ENCODE results near the gene HNRNPUL2. TPM values are rescaled to one million over a fixed set of nuclear protein-coding genes. Genes with fewer than 3 reads are reported as not detected.

The HNRNPUL2 gene
- total and polyA plus RNA-seq, 3 donors from 2014 or later: 31.8 to 42.9 (median 42.5) TPM

DNA sequence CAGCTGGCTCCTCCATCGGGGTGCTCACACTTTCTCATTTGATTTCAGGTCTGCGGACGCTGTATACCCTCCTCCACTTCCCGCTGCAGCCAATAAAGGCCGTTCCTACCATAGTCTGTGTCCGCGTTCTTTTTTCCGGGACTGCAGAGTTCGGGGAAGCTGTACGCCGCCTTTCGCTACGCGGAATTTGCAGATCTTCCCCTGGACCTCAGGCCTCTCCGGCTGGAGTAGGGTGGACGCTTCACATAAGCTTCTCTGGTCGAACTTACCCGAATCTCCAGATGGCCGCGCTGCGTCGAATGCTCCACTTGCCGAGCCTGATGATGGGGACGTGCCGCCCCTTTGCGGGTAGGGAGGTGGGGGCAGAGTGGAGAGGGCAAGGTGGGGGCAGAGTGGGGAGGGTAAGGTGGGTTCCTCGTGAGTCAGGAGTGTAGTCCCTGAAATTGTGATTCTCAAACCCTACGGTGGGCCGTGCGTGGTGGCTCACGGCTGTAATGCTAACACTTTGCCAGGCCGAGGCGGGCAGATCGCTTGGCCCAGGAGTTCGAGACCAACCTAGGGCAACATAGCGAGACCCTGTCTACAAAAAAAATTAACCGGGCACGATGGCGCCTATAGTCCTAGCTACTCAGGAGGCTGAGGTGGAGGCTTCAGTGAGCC lies 61.5 kb downstream of the HNRNPUL2 start:
- WGBS, 2 donors: 2 to 3% methylated on average over 31 to 39 of the region's 39 CpGs
- no peaks in the 10 kb centered on the region for H3K27me3 ChIP-seq
- intact Hi-C loops (cut with DNase I; ENCODE audit: low total_unique reads): no loop called here
- no peaks in the 10 kb centered on the region for H3K9me3 ChIP-seq
- DNase-seq: peak; percentile 48
- H3K4me1 ChIP-seq: peaks cover 17% of the 10 kb centered on the region
- TF ChIP-seq, protein P1, sequence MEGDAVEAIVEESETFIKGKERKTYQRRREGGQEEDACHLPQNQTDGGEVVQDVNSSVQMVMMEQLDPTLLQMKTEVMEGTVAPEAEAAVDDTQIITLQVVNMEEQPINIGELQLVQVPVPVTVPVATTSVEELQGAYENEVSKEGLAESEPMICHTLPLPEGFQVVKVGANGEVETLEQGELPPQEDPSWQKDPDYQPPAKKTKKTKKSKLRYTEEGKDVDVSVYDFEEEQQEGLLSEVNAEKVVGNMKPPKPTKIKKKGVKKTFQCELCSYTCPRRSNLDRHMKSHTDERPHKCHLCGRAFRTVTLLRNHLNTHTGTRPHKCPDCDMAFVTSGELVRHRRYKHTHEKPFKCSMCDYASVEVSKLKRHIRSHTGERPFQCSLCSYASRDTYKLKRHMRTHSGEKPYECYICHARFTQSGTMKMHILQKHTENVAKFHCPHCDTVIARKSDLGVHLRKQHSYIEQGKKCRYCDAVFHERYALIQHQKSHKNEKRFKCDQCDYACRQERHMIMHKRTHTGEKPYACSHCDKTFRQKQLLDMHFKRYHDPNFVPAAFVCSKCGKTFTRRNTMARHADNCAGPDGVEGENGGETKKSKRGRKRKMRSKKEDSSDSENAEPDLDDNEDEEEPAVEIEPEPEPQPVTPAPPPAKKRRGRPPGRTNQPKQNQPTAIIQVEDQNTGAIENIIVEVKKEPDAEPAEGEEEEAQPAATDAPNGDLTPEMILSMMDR (IDR thresholded peaks at IDR 0.05): no peak
- no peak for TF ChIP-seq POLR2A (IDR thresholded peaks at IDR 0.05)
- H3K36me3 ChIP-seq (ENCODE audit: low read depth, missing control alignments): no peaks in the 10 kb centered on the region
- peak overlapping the region; percentile 81 to 86 for H3K27ac ChIP-seq
- peak overlapping the region; percentile 80 to 83 for H3K4me3 ChIP-seq

DNA sequence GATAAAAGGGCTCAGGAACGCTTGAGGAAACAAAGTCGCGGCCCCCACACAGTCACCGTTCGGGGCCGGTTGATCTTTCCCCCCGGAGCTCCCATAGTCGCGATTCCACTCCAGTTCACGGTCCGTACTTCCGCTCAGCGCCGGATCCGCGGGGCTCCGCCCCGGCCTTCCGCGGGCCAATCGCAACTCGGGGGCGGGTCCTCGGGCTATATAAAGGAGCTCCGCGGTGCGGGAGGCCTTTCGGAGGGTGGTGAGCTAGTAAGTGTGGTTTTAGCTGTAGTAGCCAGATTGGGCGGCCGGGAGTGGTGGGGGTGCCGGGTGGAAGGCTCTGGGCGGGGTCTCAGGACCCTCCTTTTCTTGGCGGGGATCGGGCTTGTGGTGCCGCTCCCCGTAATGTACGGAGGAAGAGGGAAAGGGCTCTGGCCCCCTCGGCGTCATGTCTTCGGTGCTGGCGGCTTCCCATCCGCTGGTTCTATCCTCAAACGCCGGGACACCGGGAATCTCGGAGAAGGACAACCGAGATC lies 62.1 kb downstream of the HNRNPUL2 start, which contains the start of the genes C11orf98 and CSKMT:
Gene C11orf98 (minus strand): TSS at position 136 of the 524 bp plus-strand sequence. CDS start 41 bp downstream, at position 95.
Gene CSKMT (plus strand): TSS at position 238 of the 524 bp plus-strand sequence. CDS start 568 bp downstream, outside the sequence.
- H3K4me3 ChIP-seq: peak within 1 kb of the TSS; percentile 80 to 83
- H3K4me1 ChIP-seq: peaks cover 17% of the 10 kb centered on the region
- DNase-seq: peak; percentile 97
- 0% methylated on average over 5 to 38 of the region's 47 CpGs for WGBS, 2 donors
- intact Hi-C loops (cut with DNase I; ENCODE audit: low total_unique reads): no loop called here
- TF ChIP-seq POLR2A (IDR thresholded peaks at IDR 0.05): peak; percentile 81
- TF ChIP-seq, protein P1 (IDR thresholded peaks at IDR 0.05): no peak
- no peaks in the 10 kb centered on the region for H3K36me3 ChIP-seq (ENCODE audit: low read depth, missing control alignments)
- no peaks in the 10 kb centered on the region for H3K9me3 ChIP-seq
- H3K27ac ChIP-seq: peak within 1 kb of the TSS; percentile 81 to 86
- no peaks in the 10 kb centered on the region for H3K27me3 ChIP-seq

DNA sequence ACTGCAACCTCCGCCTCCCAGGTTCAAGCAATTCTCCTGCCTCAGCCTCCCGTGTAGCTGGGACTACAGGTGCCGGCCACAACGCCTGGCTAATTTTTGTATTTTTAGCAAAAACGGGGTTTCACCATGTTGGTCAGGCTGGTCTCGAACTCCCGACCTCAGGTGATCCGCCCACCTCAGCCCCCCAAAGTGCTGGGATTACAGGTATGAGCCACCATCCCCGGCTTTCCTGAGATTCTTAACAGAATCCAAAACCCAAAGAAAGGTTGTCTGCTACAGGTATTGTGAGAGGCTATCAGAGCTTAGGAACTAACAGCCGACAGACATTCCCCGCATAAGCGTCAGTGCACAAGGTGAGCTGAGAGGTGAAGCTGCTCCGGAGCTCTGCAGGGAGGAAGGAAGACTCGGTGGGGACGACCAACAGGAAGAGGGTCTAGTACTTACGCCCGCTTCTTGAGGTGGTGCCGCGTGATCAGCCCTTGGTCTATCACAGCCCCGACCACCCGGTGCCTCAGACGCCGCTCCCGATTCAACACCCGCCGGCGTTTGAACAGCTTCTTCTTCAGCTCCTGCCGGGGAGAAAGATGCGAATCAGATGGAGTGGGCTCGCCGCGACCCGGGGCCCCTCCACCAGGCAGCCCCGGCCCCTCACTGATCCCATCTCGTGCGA lies 62.7 kb downstream of the HNRNPUL2 start:
- no peaks in the 10 kb centered on the region for H3K27me3 ChIP-seq

More for the DNA sequence above, 62.7 kb downstream of the HNRNPUL2 start:
- no peak for TF ChIP-seq POLR2A (IDR thresholded peaks at IDR 0.05)
- TF ChIP-seq, protein P1 (IDR thresholded peaks at IDR 0.05): no peak
- intact Hi-C loops (cut with DNase I; ENCODE audit: low total_unique reads): no loop called here
- 3 to 4% methylated on average over 25 to 27 of the region's 36 CpGs for WGBS, 2 donors
- H3K36me3 ChIP-seq (ENCODE audit: low read depth, missing control alignments): no peaks in the 10 kb centered on the region
- H3K4me3 ChIP-seq: peak overlapping the region; percentile 80 to 83
- H3K9me3 ChIP-seq: no peaks in the 10 kb centered on the region
- peak; percentile 50 for DNase-seq
- H3K4me1 ChIP-seq: peaks cover 17% of the 10 kb centered on the region
- peak overlapping the region; percentile 81 to 86 for H3K27ac ChIP-seq

Small RNAs within 50 kb of the gene (small RNA-seq; reads per million reads assigned to genes)
- 0 reads per million in 2 donors for gene SNORA57

Other genes with a start within 250 kb of the HNRNPUL2 start
- 100 to 1,000 TPM; 137 to 148 TPM for gene AHNAK, start 180.7 kb downstream of the HNRNPUL2 start, total RNA-seq
- 95.8 TPM for gene AHNAK, start 180.7 kb downstream of the HNRNPUL2 start, polyA plus RNA-seq (ENCODE audit: insufficient read depth, low read depth, low replicate concordance)
- 100 to 1,000 TPM; 607 to 868 TPM for gene EEF1G, start 153.6 kb downstream of the HNRNPUL2 start, total RNA-seq
- 1,165 TPM for gene EEF1G, start 153.6 kb downstream of the HNRNPUL2 start, polyA plus RNA-seq (ENCODE audit: insufficient read depth, low read depth, low replicate concordance)
- 10 to 100 TPM; 24.3 to 30.0 TPM for gene TUT1, start 135.9 kb downstream of the HNRNPUL2 start, total RNA-seq
- gene TUT1, start 135.9 kb downstream of the HNRNPUL2 start, polyA plus RNA-seq (ENCODE audit: insufficient read depth, low read depth, low replicate concordance): 25.0 TPM
- gene MTA2, start 125.6 kb downstream of the HNRNPUL2 start, total RNA-seq: 100 to 1,000 TPM in 1 of 2 donors, 10 to 100 TPM in 1; 97.2 to 115 TPM
- 87.6 TPM for gene MTA2, start 125.6 kb downstream of the HNRNPUL2 start, polyA plus RNA-seq (ENCODE audit: insufficient read depth, low read depth, low replicate concordance)
- gene EML3, start 114.7 kb downstream of the HNRNPUL2 start, total RNA-seq: 10 to 100 TPM; 39.3 to 57.8 TPM
- gene EML3, start 114.7 kb downstream of the HNRNPUL2 start, polyA plus RNA-seq (ENCODE audit: insufficient read depth, low read depth, low replicate concordance): 29.3 TPM
- gene ROM1, start 114.2 kb downstream of the HNRNPUL2 start, total RNA-seq: 1 to 10 TPM; 6.1 to 9.7 TPM
- 9.0 TPM for gene ROM1, start 114.2 kb downstream of the HNRNPUL2 start, polyA plus RNA-seq (ENCODE audit: insufficient read depth, low read depth, low replicate concordance)
- 10 to 100 TPM; 66.4 to 69.2 TPM for gene B3GAT3, start 105.5 kb downstream of the HNRNPUL2 start, total RNA-seq
- 36.6 TPM for gene B3GAT3, start 105.5 kb downstream of the HNRNPUL2 start, polyA plus RNA-seq (ENCODE audit: insufficient read depth, low read depth, low replicate concordance)
- 100 to 1,000 TPM; 152 to 219 TPM for gene GANAB, start 80.8 kb downstream of the HNRNPUL2 start, total RNA-seq
- 190 TPM for gene GANAB, start 80.8 kb downstream of the HNRNPUL2 start, polyA plus RNA-seq (ENCODE audit: insufficient read depth, low read depth, low replicate concordance)
- gene INTS5, start 74.2 kb downstream of the HNRNPUL2 start, total RNA-seq: 10 to 100 TPM; 20.0 to 24.7 TPM
- 12.6 TPM for gene INTS5, start 74.2 kb downstream of the HNRNPUL2 start, polyA plus RNA-seq (ENCODE audit: insufficient read depth, low read depth, low replicate concordance)
- gene C11orf98, start 62.2 kb downstream of the HNRNPUL2 start, total RNA-seq: 10 to 100 TPM; 39.3 to 62.8 TPM
- 100 TPM for gene C11orf98, start 62.2 kb downstream of the HNRNPUL2 start, polyA plus RNA-seq (ENCODE audit: insufficient read depth, low read depth, low replicate concordance)
- gene CSKMT, start 62.1 kb downstream of the HNRNPUL2 start, total RNA-seq: 1 to 10 TPM; 2.4 to 3.7 TPM
- gene CSKMT, start 62.1 kb downstream of the HNRNPUL2 start, polyA plus RNA-seq (ENCODE audit: insufficient read depth, low read depth, low replicate concordance): 2.0 TPM
- gene UQCC3, start 55.8 kb downstream of the HNRNPUL2 start, total RNA-seq: 1 to 10 TPM; 8.0 to 8.1 TPM
- 4.2 TPM for gene UQCC3, start 55.8 kb downstream of the HNRNPUL2 start, polyA plus RNA-seq (ENCODE audit: insufficient read depth, low read depth, low replicate concordance)
- 10 to 100 TPM in 1 of 2 donors, 1 to 10 TPM in 1; 8.2 to 11.6 TPM for gene LBHD1, start 55.2 kb downstream of the HNRNPUL2 start, total RNA-seq
- 11.1 TPM for gene LBHD1, start 55.2 kb downstream of the HNRNPUL2 start, polyA plus RNA-seq (ENCODE audit: insufficient read depth, low read depth, low replicate concordance)
- gene UBXN1, start 48.4 kb downstream of the HNRNPUL2 start, total RNA-seq: 100 to 1,000 TPM; 173 to 190 TPM
- 196 TPM for gene UBXN1, start 48.4 kb downstream of the HNRNPUL2 start, polyA plus RNA-seq (ENCODE audit: insufficient read depth, low read depth, low replicate concordance)
- 1 to 10 TPM; 4.7 to 5.6 TPM for gene LRRN4CL, start 37.9 kb downstream of the HNRNPUL2 start, total RNA-seq
- 5.0 TPM for gene LRRN4CL, start 37.9 kb downstream of the HNRNPUL2 start, polyA plus RNA-seq (ENCODE audit: insufficient read depth, low read depth, low replicate concordance)
- 100 to 1,000 TPM; 292 to 525 TPM for gene BSCL2, start 20.0 kb downstream of the HNRNPUL2 start, total RNA-seq
- 519 TPM for gene BSCL2, start 20.0 kb downstream of the HNRNPUL2 start, polyA plus RNA-seq (ENCODE audit: insufficient read depth, low read depth, low replicate concordance)
- gene GNG3, start 19.8 kb downstream of the HNRNPUL2 start, total RNA-seq: 1 to 10 TPM; 2.0 to 4.5 TPM
- gene GNG3, start 19.8 kb downstream of the HNRNPUL2 start, polyA plus RNA-seq (ENCODE audit: insufficient read depth, low read depth, low replicate concordance): 11.1 TPM
- gene TTC9C, start 1.0 kb upstream of the HNRNPUL2 start, total RNA-seq: 10 to 100 TPM; 34.0 to 39.5 TPM
- gene TTC9C, start 1.0 kb upstream of the HNRNPUL2 start, polyA plus RNA-seq (ENCODE audit: insufficient read depth, low read depth, low replicate concordance): 41.5 TPM
- 10 to 100 TPM; 14.0 to 17.4 TPM for gene ZBTB3, start 26.7 kb upstream of the HNRNPUL2 start, total RNA-seq
- gene ZBTB3, start 26.7 kb upstream of the HNRNPUL2 start, polyA plus RNA-seq (ENCODE audit: insufficient read depth, low read depth, low replicate concordance): 6.7 TPM
- 10 to 100 TPM; 48.1 to 71.2 TPM for gene POLR2G, start 34.1 kb upstream of the HNRNPUL2 start, total RNA-seq
- 78.6 TPM for gene POLR2G, start 34.1 kb upstream of the HNRNPUL2 start, polyA plus RNA-seq (ENCODE audit: insufficient read depth, low read depth, low replicate concordance)
- 10 to 100 TPM; 22.4 to 32.0 TPM for gene TAF6L, start 43.9 kb upstream of the HNRNPUL2 start, total RNA-seq
- 13.6 TPM for gene TAF6L, start 43.9 kb upstream of the HNRNPUL2 start, polyA plus RNA-seq (ENCODE audit: insufficient read depth, low read depth, low replicate concordance)
- gene TMEM179B, start 59.9 kb upstream of the HNRNPUL2 start, total RNA-seq: 100 to 1,000 TPM; 119 to 124 TPM
- 87.0 TPM for gene TMEM179B, start 59.9 kb upstream of the HNRNPUL2 start, polyA plus RNA-seq (ENCODE audit: insufficient read depth, low read depth, low replicate concordance)
- 10 to 100 TPM; 24.1 to 25.5 TPM for gene TMEM223, start 64.5 kb upstream of the HNRNPUL2 start, total RNA-seq
- gene TMEM223, start 64.5 kb upstream of the HNRNPUL2 start, polyA plus RNA-seq (ENCODE audit: insufficient read depth, low read depth, low replicate concordance): 11.5 TPM
- gene NXF1, start 78.0 kb upstream of the HNRNPUL2 start, total RNA-seq: 10 to 100 TPM; 94.6 to 98.7 TPM
- 88.3 TPM for gene NXF1, start 78.0 kb upstream of the HNRNPUL2 start, polyA plus RNA-seq (ENCODE audit: insufficient read depth, low read depth, low replicate concordance)
- gene STX5, start 104.6 kb upstream of the HNRNPUL2 start, total RNA-seq: 10 to 100 TPM; 42.2 to 49.1 TPM
- 55.0 TPM for gene STX5, start 104.6 kb upstream of the HNRNPUL2 start, polyA plus RNA-seq (ENCODE audit: insufficient read depth, low read depth, low replicate concordance)
- gene TEX54, start 105.4 kb upstream of the HNRNPUL2 start, total RNA-seq: 10 to 100 TPM; 18.4 to 38.1 TPM
- gene TEX54, start 105.4 kb upstream of the HNRNPUL2 start, polyA plus RNA-seq (ENCODE audit: insufficient read depth, low read depth, low replicate concordance): 40.7 TPM
- 10 to 100 TPM; 33.4 to 46.7 TPM for gene WDR74, start 112.1 kb upstream of the HNRNPUL2 start, total RNA-seq
- 39.0 TPM for gene WDR74, start 112.1 kb upstream of the HNRNPUL2 start, polyA plus RNA-seq (ENCODE audit: insufficient read depth, low read depth, low replicate concordance)
- gene SLC3A2, start 153.4 kb upstream of the HNRNPUL2 start, total RNA-seq: 100 to 1,000 TPM; 227 to 271 TPM
- 166 TPM for gene SLC3A2, start 153.4 kb upstream of the HNRNPUL2 start, polyA plus RNA-seq (ENCODE audit: insufficient read depth, low read depth, low replicate concordance)
- under 1 TPM; 0.06 to 0.39 TPM for gene CHRM1, start 193.9 kb upstream of the HNRNPUL2 start, total RNA-seq
- 0.45 TPM for gene CHRM1, start 193.9 kb upstream of the HNRNPUL2 start, polyA plus RNA-seq (ENCODE audit: insufficient read depth, low read depth, low replicate concordance)

Data from testis (tissue), 3 donors.